ENCODE results near the gene SMAD3. TPM values are rescaled to one million over a fixed set of nuclear protein-coding genes. Genes with fewer than 3 reads are reported as not detected.

Gene SMAD3
- total RNA-seq, result 10 to 100 TPM; 30.9 to 33.1 TPM
- 10 to 100 TPM; 49.5 to 53.6 (median 51.2) TPM for polyA plus RNA-seq (ENCODE audit: insufficient read length in 6 of 6)
- long read RNA-seq, donor 1, full-length matches to known transcripts, result 7 of 54 reads
- long read RNA-seq, donor 1, partial matches to known transcripts, result 47 of 54 reads
- long read RNA-seq, donor 1, other reads (novel, unspliced or antisense), result 0 of 54 reads
- long read RNA-seq, donor 2, full-length matches to known transcripts, result 9 of 25 reads
- long read RNA-seq, donor 2, partial matches to known transcripts, result 16 of 25 reads
- long read RNA-seq, donor 2, other reads (novel, unspliced or antisense), result 0 of 25 reads
- long read RNA-seq, donor 3, full-length matches to known transcripts, result 7 of 13 reads
- long read RNA-seq, donor 3, partial matches to known transcripts, result 6 of 13 reads
- long read RNA-seq, donor 3, other reads (novel, unspliced or antisense), result 0 of 13 reads
- long read RNA-seq, donor 4, partial matches to known transcripts, result 0 of 2 reads
- long read RNA-seq, donor 4, other reads (novel, unspliced or antisense), result 2 of 2 reads
- long read RNA-seq, donor 5, full-length matches to known transcripts, result 7 of 34 reads
- long read RNA-seq, donor 5, partial matches to known transcripts, result 27 of 34 reads
- long read RNA-seq, donor 5, other reads (novel, unspliced or antisense), result 0 of 34 reads
- long read RNA-seq, donor 6, full-length matches to known transcripts, result 5 of 13 reads
- long read RNA-seq, donor 6, partial matches to known transcripts, result 8 of 13 reads
- long read RNA-seq, donor 6, other reads (novel, unspliced or antisense), result 0 of 13 reads
- long read RNA-seq, donor 7, full-length matches to known transcripts, result 1 of 1 reads
- long read RNA-seq, donor 7, partial matches to known transcripts, result 0 of 1 reads
- long read RNA-seq, donor 7, other reads (novel, unspliced or antisense), result 0 of 1 reads
- long read RNA-seq, donor 8, full-length matches to known transcripts, result 11 of 30 reads
- long read RNA-seq, donor 8, partial matches to known transcripts, result 19 of 30 reads
- long read RNA-seq, donor 8, other reads (novel, unspliced or antisense), result 0 of 30 reads
- long read RNA-seq, donor 9, result 0 reads
- long read RNA-seq, donor 10, partial matches to known transcripts, result 1 of 1 reads
- long read RNA-seq, donor 10, other reads (novel, unspliced or antisense), result 0 of 1 reads
- long read RNA-seq, donor 11, result 0 reads
- long read RNA-seq, donor 12, full-length matches to known transcripts, result 8 of 19 reads
- long read RNA-seq, donor 12, partial matches to known transcripts, result 11 of 19 reads
- long read RNA-seq, donor 12, other reads (novel, unspliced or antisense), result 0 of 19 reads

DNA sequence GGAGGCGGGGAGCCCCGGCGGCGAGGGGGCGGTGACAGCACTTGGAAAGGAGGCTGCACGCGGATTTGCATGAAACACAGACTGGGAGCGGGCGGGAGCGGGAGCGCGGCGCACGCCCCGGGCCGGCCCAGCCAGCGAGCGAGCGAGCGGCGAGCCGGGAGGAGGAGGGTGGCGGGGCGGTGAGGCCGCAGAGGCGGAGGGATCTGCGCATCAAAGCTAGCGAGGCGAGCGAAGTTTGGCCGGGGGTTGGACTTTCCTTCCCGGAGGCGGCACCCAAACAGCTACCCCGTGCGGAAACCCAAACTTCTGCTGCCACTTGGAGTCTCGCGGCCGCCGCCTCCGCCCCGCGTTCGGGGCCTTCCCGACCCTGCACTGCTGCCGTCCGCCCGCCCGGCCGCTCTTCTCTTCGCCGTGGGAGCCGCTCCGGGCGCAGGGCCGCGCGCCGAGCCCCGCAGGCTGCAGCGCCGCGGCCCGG, at the start of gene SMAD3:
Gene SMAD3, plus strand, starts transcription at position 72 of the 475 bp plus-strand sequence. CDS start 553 bp downstream, outside the sequence.
- Histone ChIP-seq H3K36me3 (no peaks in the 10 kb centered on the region), H3K4me3 (peak within 1 kb of the TSS; percentile 71 to 75), H3K27me3 (peaks cover 0 to 14% of the 10 kb centered on the region in 2 donors), H3K9me3 (no peaks in the 10 kb centered on the region), H3K27ac (peak within 1 kb of the TSS; percentile 87 to 89), H3K4me1 (peaks cover 23 to 56% of the 10 kb centered on the region in 2 donors)
- DNase-seq (peak; percentile 90 to 96 (median 93)), ATAC-seq (peak; percentile 82)
- TF ChIP-seq, protein P1, sequence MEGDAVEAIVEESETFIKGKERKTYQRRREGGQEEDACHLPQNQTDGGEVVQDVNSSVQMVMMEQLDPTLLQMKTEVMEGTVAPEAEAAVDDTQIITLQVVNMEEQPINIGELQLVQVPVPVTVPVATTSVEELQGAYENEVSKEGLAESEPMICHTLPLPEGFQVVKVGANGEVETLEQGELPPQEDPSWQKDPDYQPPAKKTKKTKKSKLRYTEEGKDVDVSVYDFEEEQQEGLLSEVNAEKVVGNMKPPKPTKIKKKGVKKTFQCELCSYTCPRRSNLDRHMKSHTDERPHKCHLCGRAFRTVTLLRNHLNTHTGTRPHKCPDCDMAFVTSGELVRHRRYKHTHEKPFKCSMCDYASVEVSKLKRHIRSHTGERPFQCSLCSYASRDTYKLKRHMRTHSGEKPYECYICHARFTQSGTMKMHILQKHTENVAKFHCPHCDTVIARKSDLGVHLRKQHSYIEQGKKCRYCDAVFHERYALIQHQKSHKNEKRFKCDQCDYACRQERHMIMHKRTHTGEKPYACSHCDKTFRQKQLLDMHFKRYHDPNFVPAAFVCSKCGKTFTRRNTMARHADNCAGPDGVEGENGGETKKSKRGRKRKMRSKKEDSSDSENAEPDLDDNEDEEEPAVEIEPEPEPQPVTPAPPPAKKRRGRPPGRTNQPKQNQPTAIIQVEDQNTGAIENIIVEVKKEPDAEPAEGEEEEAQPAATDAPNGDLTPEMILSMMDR (IDR thresholded peaks at IDR 0.05), result no peak
- intact Hi-C loops (cut with DNase I), result loop anchor here in 1 of 2 donors (10.0 kb wide), 1 partner anchor 99 kb away; no protein-coding TSS in a partner anchor

DNA sequence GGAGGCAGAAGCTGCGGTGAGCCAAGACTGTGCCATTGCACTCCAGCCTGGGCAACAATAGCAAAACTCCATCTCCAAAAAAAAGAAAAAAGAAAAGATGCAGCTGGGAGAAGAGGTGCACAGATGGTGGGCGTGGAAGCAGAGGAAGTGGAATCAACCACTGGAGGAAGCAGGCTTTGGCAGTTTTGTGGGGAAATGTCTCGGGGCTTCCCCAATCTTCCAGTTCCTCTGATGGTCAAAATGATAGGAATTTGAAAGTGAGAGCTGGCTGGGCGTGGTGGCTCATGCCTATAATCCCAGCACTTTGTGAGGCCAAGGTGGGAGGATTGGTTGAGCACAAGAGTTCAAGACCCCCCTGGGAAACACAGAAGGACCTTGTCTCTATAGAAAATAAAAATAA, 48.1 kb upstream of the SMAD3 start:
- Histone ChIP-seq H3K27ac (no peak overlapping the region), H3K4me1 (peaks cover 0 to 25% of the 10 kb centered on the region in 2 donors), H3K4me3 (no peak overlapping the region), H3K36me3 (no peaks in the 10 kb centered on the region), H3K27me3 (no peaks in the 10 kb centered on the region), H3K9me3 (no peaks in the 10 kb centered on the region)
- intact Hi-C loops (cut with DNase I), result no loop called here
- TF ChIP-seq, protein P1 (IDR thresholded peaks at IDR 0.05), result no peak
- DNase-seq, result peak in 1 of 4 donors; percentile 42
- no peak for ATAC-seq

DNA sequence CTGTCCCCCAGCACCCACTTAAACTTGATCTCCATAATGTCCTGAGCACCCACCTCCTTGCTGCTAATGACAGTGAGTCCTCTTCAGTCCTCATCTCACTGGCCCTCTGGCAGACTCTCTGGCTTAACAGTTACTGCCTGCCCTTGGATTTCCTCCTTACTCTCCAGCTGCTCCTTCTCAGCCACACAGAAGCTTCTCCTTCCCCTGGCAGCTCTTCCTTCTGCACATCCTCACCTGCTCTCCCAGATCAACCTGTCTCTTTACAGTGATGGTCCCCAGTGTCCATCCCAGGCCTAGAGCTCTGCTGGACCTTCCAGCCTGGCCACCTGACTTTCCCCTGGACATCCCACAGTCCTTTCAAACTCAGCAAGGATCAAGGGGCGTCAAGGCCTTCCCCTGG, 47.4 kb upstream of the SMAD3 start:
- TF ChIP-seq, protein P1 (IDR thresholded peaks at IDR 0.05), result no peak
- Histone ChIP-seq H3K27me3 (no peaks in the 10 kb centered on the region), H3K36me3 (no peaks in the 10 kb centered on the region), H3K9me3 (no peaks in the 10 kb centered on the region), H3K4me1 (peaks cover 0 to 30% of the 10 kb centered on the region in 2 donors), H3K4me3 (no peak overlapping the region), H3K27ac (no peak overlapping the region)
- DNase-seq (no peak), ATAC-seq (no peak)
- intact Hi-C loops (cut with DNase I), result no loop called here

DNA sequence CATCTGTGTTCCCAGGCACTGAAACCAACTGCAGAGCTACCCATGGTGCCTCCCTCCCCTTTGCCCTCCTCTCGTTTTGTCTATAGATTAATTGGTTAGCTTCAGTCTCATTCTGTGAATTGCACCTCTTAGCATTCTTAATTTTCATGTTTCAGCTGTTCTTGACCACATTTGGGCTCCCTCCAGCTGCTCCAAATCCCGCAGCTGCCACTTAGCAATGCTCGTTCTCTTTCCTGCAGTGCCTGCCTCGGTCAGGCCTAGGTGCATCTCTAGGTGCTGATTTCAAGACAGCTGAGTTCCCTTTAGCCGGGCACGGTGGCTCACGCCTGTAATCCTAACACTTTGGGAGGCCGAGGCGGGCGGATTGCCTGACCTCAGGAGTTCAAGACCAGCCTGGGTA, 47.0 kb upstream of the SMAD3 start:
- Histone ChIP-seq H3K27me3 (no peaks in the 10 kb centered on the region), H3K4me1 (peaks cover 1 to 35% of the 10 kb centered on the region in 2 donors), H3K27ac (no peak overlapping the region), H3K9me3 (no peaks in the 10 kb centered on the region), H3K36me3 (no peaks in the 10 kb centered on the region), H3K4me3 (no peak overlapping the region)
- no peak for DNase-seq
- intact Hi-C loops (cut with DNase I), result no loop called here
- no peak for ATAC-seq
- TF ChIP-seq, protein P1 (IDR thresholded peaks at IDR 0.05), result no peak

Measured in left lung (tissue), 14 donors.